Caco-2 (cell line): ENCODE measurements around the gene FSD1. TPM values are rescaled to one million over a fixed set of nuclear protein-coding genes. Genes with fewer than 3 reads are reported as not detected.

Experiments used
- BruUV-seq: library from RNA; stranded (reverse); fragments of 400-500 nt; replicated peaks from 2 replicates; lab custom pipeline; 2021; lab: Mats Ljungman, UMichigan
- CTCF ChIA-PET: fragments of 300-600 bp; sonication (Branson Sonifier 250); formaldehyde crosslinking; loops from one replicate; lab custom pipeline; 2022; ENCODE audit warnings: antibody characterized with exemption; lab: Charles Lee
- POLR2A ChIA-PET: fragments of 300-600 bp; sonication (Branson Sonifier 250); formaldehyde crosslinking; loops from one replicate; lab custom pipeline; 2022; ENCODE audit warnings: antibody characterized with exemption; lab: Charles Lee
- DNase-seq, 2 experiments: peaks; one replicate each; pipeline versions ENCODE4 v3.0.0 to v3.0.0-alpha.2; 2020 to 2022
- H3K27me3 ChIP-seq: replicated peaks from 2 replicates; pipeline ENCODE4 v1.6.0; 2011; ENCODE audit warnings: low read length; ENCODE audit not compliant: control insufficient read depth, insufficient read depth
- H3K36me3 ChIP-seq: 2 replicates; pipeline ENCODE4 v1.5.1; 2011; ENCODE audit warnings: low read length; ENCODE audit not compliant: control insufficient read depth, insufficient read depth
- H3K4me1 ChIP-seq: fragments of 250-450 bp; sonication (Bioruptor Pico); 2 replicates; pipeline ENCODE4 v1.5.1; 2020; ENCODE audit warnings: mild to moderate bottlenecking
- H3K4me3 ChIP-seq: 2 replicates; pipeline ENCODE4 v1.5.1; 2011; ENCODE audit warnings: low read depth, mild to moderate bottlenecking, control low read depth, low read length
- H3K9me3 ChIP-seq: fragments of 250-450 bp; sonication (Bioruptor Pico); 2 replicates; pipeline ENCODE4 v1.5.1; 2020; ENCODE audit warnings: mild to moderate bottlenecking, moderate library complexity
- H3K27ac Mint-ChIP-seq: one replicate; pipeline ENCODE4 v1.8.0; 2022; ENCODE audit warnings: mixed read lengths; ENCODE audit not compliant: unreplicated experiment
- H3K27me3 Mint-ChIP-seq: one replicate; pipeline ENCODE4 v1.8.0; 2022; ENCODE audit warnings: mixed read lengths; ENCODE audit not compliant: insufficient read depth, unreplicated experiment
- H3K36me3 Mint-ChIP-seq: one replicate; pipeline ENCODE4 v1.8.0; 2022; ENCODE audit warnings: mild to moderate bottlenecking, mixed read lengths; ENCODE audit not compliant: insufficient read depth, unreplicated experiment
- H3K4me1 Mint-ChIP-seq: one replicate; pipeline ENCODE4 v1.8.0; 2022; ENCODE audit warnings: low read depth, mixed read lengths; ENCODE audit not compliant: unreplicated experiment
- H3K4me3 Mint-ChIP-seq: one replicate; pipeline ENCODE4 v1.8.0; 2022; ENCODE audit warnings: mild to moderate bottlenecking, moderate library complexity, mixed read lengths; ENCODE audit not compliant: unreplicated experiment
- H3K9me3 Mint-ChIP-seq: one replicate; pipeline ENCODE4 v1.8.0; 2022; ENCODE audit warnings: mixed read lengths; ENCODE audit not compliant: unreplicated experiment
- CTCF ChIP-seq, 2 experiments: fragments of 200-600 bp in 1 of 2; IDR thresholded peaks; 1 replicate in 1 of 2; 2 replicates in 1 of 2; pipeline versions ENCODE4 v1.5.1 to v1.8.0; 2011 to 2022; ENCODE audit warnings: antibody characterized with exemption in 1 of 2, control low read depth in 1 of 2, inconsistent platforms in 1 of 2, low read depth in 1 of 2, low read length in 1 of 2, mild to moderate bottlenecking in 1 of 2, moderate library complexity in 1 of 2; ENCODE audit not compliant: insufficient read depth in 1 of 2, severe bottlenecking in 1 of 2, unreplicated experiment in 1 of 2
- intact Hi-C: fragments of 100-400 bp; cut with micrococcal nuclease; formaldehyde crosslinking; loops from one replicate; pipeline ENCODE4 v1.10.0; 2022; ENCODE audit not compliant: unreplicated experiment
- total RNA-seq: library from RNA; stranded (reverse); gene quantifications from 2 replicates; pipeline ENCODE4 v1.2.3, GENCODE V29; 2022

The FSD1 gene
- total RNA-seq, 1 experiment from 2014 or later: 9.0 TPM

- no peak for TF ChIP-seq CTCF (IDR thresholded peaks at IDR 0.05; ENCODE audit: insufficient read depth in 1 of 2, low read depth in 1 of 2, low read length in 1 of 2, severe bottlenecking in 1 of 2, unreplicated experiment in 1 of 2)
- intact Hi-C loops: no loop called here
- Mint-ChIP-seq H3K27ac (no peak overlapping the region), H3K36me3 (peaks cover 52% of the 10 kb centered on the region), H3K27me3 (no peaks in the 10 kb centered on the region), H3K4me3 (no peak overlapping the region), H3K9me3 (no peaks in the 10 kb centered on the region), H3K4me1 (no peaks in the 10 kb centered on the region)
- Histone ChIP-seq H3K27me3 (no peaks in the 10 kb centered on the region), H3K36me3 (no peaks in the 10 kb centered on the region), H3K9me3 (no peaks in the 10 kb centered on the region), H3K4me1 (no peaks in the 10 kb centered on the region), H3K4me3 (no peak overlapping the region)
- POLR2A ChIA-PET: no interaction called here
- DNase-seq: no peak
- CTCF ChIA-PET: no interaction called here
- no TSS peak for BruUV-seq
Measured at GRCh38 chr19:4258181-4258580, 46.2 kb upstream of the FSD1 start.

GRCh38 chr19:4260613-4261191 is 43.7 kb upstream of the FSD1 start:
- intact Hi-C loops: no loop called here
- TF ChIP-seq CTCF (IDR thresholded peaks at IDR 0.05; ENCODE audit: insufficient read depth in 1 of 2, low read depth in 1 of 2, low read length in 1 of 2, severe bottlenecking in 1 of 2, unreplicated experiment in 1 of 2): no peak
- no TSS peak for BruUV-seq
- Mint-ChIP-seq H3K4me1 (no peaks in the 10 kb centered on the region), H3K9me3 (no peaks in the 10 kb centered on the region), H3K4me3 (no peak overlapping the region), H3K27me3 (no peaks in the 10 kb centered on the region), H3K27ac (no peak overlapping the region), H3K36me3 (peaks cover 32% of the 10 kb centered on the region)
- H3K4me1 ChIP-seq: no peaks in the 10 kb centered on the region
- DNase-seq: no peak
- ChIA-PET CTCF (no interaction called here), POLR2A (interaction anchor here (0.6 kb wide), 1 partner anchor 190 kb away, joined by 10 read pairs; no protein-coding TSS in a partner anchor)
- no peaks in the 10 kb centered on the region for H3K36me3 ChIP-seq
- H3K9me3 ChIP-seq: no peaks in the 10 kb centered on the region
- no peaks in the 10 kb centered on the region for H3K27me3 ChIP-seq
- H3K4me3 ChIP-seq: no peak overlapping the region

- ChIA-PET CTCF (no interaction called here), POLR2A (no interaction called here)
- no peaks in the 10 kb centered on the region for H3K27me3 Mint-ChIP-seq
- H3K9me3 ChIP-seq: no peaks in the 10 kb centered on the region
- no peaks in the 10 kb centered on the region for H3K27me3 ChIP-seq
- intact Hi-C loops: no loop called here
- no peaks in the 10 kb centered on the region for H3K4me1 Mint-ChIP-seq
- peaks cover 2% of the 10 kb centered on the region for H3K36me3 ChIP-seq
- TF ChIP-seq CTCF (IDR thresholded peaks at IDR 0.05; ENCODE audit: insufficient read depth in 1 of 2, low read depth in 1 of 2, low read length in 1 of 2, severe bottlenecking in 1 of 2, unreplicated experiment in 1 of 2): no peak
- H3K4me3 ChIP-seq: no peak overlapping the region
- peaks cover 17% of the 10 kb centered on the region for H3K36me3 Mint-ChIP-seq
- H3K9me3 Mint-ChIP-seq: no peaks in the 10 kb centered on the region
- BruUV-seq: no TSS peak
- H3K27ac Mint-ChIP-seq: no peak overlapping the region
- DNase-seq: no peak
- no peaks in the 10 kb centered on the region for H3K4me1 ChIP-seq
- no peak overlapping the region for H3K4me3 Mint-ChIP-seq
Measured at GRCh38 chr19:4264812-4265211, 39.6 kb upstream of the FSD1 start.
